ENCODE results near the gene SERINC4. TPM values are rescaled to one million over a fixed set of nuclear protein-coding genes. Genes with fewer than 3 reads are reported as not detected.
A peak's percentile ranks its signal among the peaks of the same experiment; 100 is the strongest.

The SERINC4 gene
- total and polyA plus RNA-seq, 10 of the 15 experiments (the other 5 are each of a cell fraction or from before 2014, with no cell fraction given) = 0.06 to 0.96 (median 0.26) TPM; not detected in 1

GRCh38 chr15:43777267-43777914, 22.6 kb downstream of the SERINC4 start:
- peak; percentile 78 for DNase-seq (ENCODE audit: low read depth, low spot score)
- RAD21 ChIA-PET (ENCODE audit: unreplicated experiment) = interaction anchor here (0.6 to 3.5 kb wide), 15 partner anchors 8 to 564 kb away, joined by 3 to 54 read pairs (median 8); partner anchors contain the start of genes HYPK, MFAP1, SERF2 and SERINC4
- TF ChIP-seq POLR2A (IDR thresholded peaks at IDR 0.05; ENCODE audit: low read depth, low read length) (no peak; the same call in 1 of the 2 replicates), FOS (IDR thresholded peaks at IDR 0.05; ENCODE audit: borderline replicate concordance, extremely low read depth, insufficient read length) (no peak), CEBPB (IDR thresholded peaks at IDR 0.05; ENCODE audit: borderline replicate concordance in 1 of 2, low read depth in 2 of 2, low read length in 2 of 2) (no peak), CHD1 (IDR thresholded peaks at IDR 0.05; ENCODE audit: low read depth, low read length) (no peak), TCF12 (IDR thresholded peaks at IDR 0.05; ENCODE audit: low read depth, low read length) (no peak; the same call in 1 of the 2 replicates), JUNB (IDR thresholded peaks at IDR 0.05) (no peak), POLR2AphosphoS5 (IDR thresholded peaks at IDR 0.05; ENCODE audit: low read length) (0 out of 2 replicates have a peak, but pooled peaks have one; percentile 35), ZNF622 (IDR thresholded peaks at IDR 0.05) (no peak), ZBTB11 (CRISPR knock-in tag; IDR thresholded peaks at IDR 0.05) (no peak), ZNF384 (IDR thresholded peaks at IDR 0.05; ENCODE audit: borderline replicate concordance, low read depth, low read length) (no peak), PKNOX1 (IDR thresholded peaks at IDR 0.05) (peak; percentile 71), TAF1 (IDR thresholded peaks at IDR 0.05; ENCODE audit: borderline replicate concordance, low read depth, low read length) (peak; percentile 17; the same call in 1 of the 2 replicates), ZNF274 (IDR thresholded peaks at IDR 0.05; ENCODE audit: insufficient read depth, insufficient read length) (no peak), SIX5 (IDR thresholded peaks at IDR 0.05; ENCODE audit: low read depth, low read length, severe bottlenecking) (no peak), HCFC1 (IDR thresholded peaks at IDR 0.05; ENCODE audit: low read length) (no peak; the same call in 1 of the 2 replicates), RBBP5 (conservative IDR thresholded peaks at IDR 0.05) (no peak)
- TF ChIP-seq, protein P1, sequence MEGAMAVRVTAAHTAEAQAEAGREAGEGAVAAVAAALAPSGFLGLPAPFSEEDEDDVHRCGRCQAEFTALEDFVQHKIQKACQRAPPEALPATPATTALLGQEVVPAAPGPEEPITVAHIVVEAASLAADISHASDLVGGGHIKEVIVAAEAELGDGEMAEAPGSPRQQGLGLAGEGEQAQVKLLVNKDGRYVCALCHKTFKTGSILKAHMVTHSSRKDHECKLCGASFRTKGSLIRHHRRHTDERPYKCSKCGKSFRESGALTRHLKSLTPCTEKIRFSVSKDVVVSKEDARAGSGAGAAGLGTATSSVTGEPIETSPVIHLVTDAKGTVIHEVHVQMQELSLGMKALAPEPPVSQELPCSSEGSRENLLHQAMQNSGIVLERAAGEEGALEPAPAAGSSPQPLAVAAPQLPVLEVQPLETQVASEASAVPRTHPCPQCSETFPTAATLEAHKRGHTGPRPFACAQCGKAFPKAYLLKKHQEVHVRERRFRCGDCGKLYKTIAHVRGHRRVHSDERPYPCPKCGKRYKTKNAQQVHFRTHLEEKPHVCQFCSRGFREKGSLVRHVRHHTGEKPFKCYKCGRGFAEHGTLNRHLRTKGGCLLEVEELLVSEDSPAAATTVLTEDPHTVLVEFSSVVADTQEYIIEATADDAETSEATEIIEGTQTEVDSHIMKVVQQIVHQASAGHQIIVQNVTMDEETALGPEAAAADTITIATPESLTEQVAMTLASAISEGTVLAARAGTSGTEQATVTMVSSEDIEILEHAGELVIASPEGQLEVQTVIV (IDR thresholded peaks at IDR 0.05; ENCODE audit: borderline replicate concordance, partially characterized antibody) = no peak

More at GRCh38 chr15:43777267-43777914, 22.6 kb downstream of the SERINC4 start:
- POLR2A ChIA-PET = interaction anchor here (0.6 to 4.4 kb wide), 13 partner anchors 11 to 933 kb away, joined by 3 to 58 read pairs (median 6); partner anchors contain the start of genes HYPK, MFAP1, PATL2 and SERF2
- H3K4me3 ChIP-seq = peak overlapping the region; percentile 78
- H3K9me3 ChIP-seq (replicated peaks; ENCODE audit: control insufficient read depth, insufficient read depth, low read length) = no peaks in the 10 kb centered on the region; the same call in 2 of the 3 replicates
- BruUV-seq (replicated peaks) = TSS peak; percentile 67
- intact Hi-C loops (cut with micrococcal nuclease; ENCODE audit: unreplicated experiment) (loop anchor here (1.0 to 5.0 kb wide), 3 partner anchors 11 to 50 kb away; partner anchors contain the start of gene WDR76), in situ Hi-C loops (cut with MboI) (loop anchor here (25.0 kb wide), 1 partner anchor 1515 kb away; the partner anchor contains the start of genes GANC and TMEM87A)
- SMC1A ChIA-PET (ENCODE audit: uncharacterized antibody, unreplicated experiment) = interaction anchor here (0.6 to 14.9 kb wide), 12 partner anchors 9 to 54 kb away, joined by 3 to 129 read pairs (median 4); partner anchors contain the start of genes PDIA3 and SERF2
- H3K27me3 ChIP-seq (replicated peaks in 1 of 2; ENCODE audit: control insufficient read depth in 2 of 2, insufficient read depth in 2 of 2, low read length in 1 of 2) = no peaks in the 10 kb centered on the region
- WGBS (ENCODE audit: insufficient coverage, insufficient replicate concordance, low lambda C conversion rate, missing lambda C conversion rate) = 1% methylated on average over 31 of the region's 31 CpGs
- H2AFZ ChIP-seq (ENCODE audit: control insufficient read depth, low read depth, low read length) = peak overlapping the region; percentile 68
- H3K4me1 ChIP-seq (ENCODE audit: control insufficient read depth, insufficient read depth, low read length) = peaks cover 16% of the 10 kb centered on the region
- ATAC-seq = peak; percentile 86
- H4K20me1 ChIP-seq (ENCODE audit: control insufficient read depth, insufficient read depth) = no peaks in the 10 kb centered on the region
- peak overlapping the region; percentile 100 for H3K4me2 ChIP-seq (ENCODE audit: control insufficient read depth, insufficient read depth)
- CTCF ChIA-PET = interaction anchor here (1.1 to 5.8 kb wide), 9 partner anchors 11 to 54 kb away, joined by 3 to 72 read pairs (median 6); partner anchors contain the start of genes HYPK, SERF2 and SERINC4
- FAIRE-seq = peak; percentile 68
- peak overlapping the region; percentile 79 for H3K9ac ChIP-seq (ENCODE audit: control insufficient read depth, insufficient read depth, low read length)
- H3K27ac ChIP-seq (ENCODE audit: control insufficient read depth, insufficient read depth) = peak overlapping the region; percentile 91
- H3K79me2 ChIP-seq (ENCODE audit: control insufficient read depth, insufficient read depth, low read length) = no peaks in the 10 kb centered on the region
- peaks cover 4 to 8% of the 10 kb centered on the region in 2 experiments for H3K36me3 ChIP-seq (ENCODE audit: control insufficient read depth in 2 of 2, insufficient read depth in 2 of 2, low read length in 1 of 2)
